ENCODE data around the gene RAP1GAP.

- no peak for TF ChIP-seq CTCF (IDR thresholded peaks at IDR 0.05)
- no peak for TF ChIP-seq POLR2A (IDR thresholded peaks at IDR 0.05)
- no peak for TF ChIP-seq EP300 (IDR thresholded peaks at IDR 0.05; ENCODE audit: low read depth)
Measured at GRCh38 chr1:21586846-21587601, 82.1 kb downstream of the RAP1GAP start.

All from transverse colon (tissue), 3 donors.